Body of pancreas (tissue), 4 donors: ENCODE measurements around the gene OSBPL10. TPM values are rescaled to one million over a fixed set of nuclear protein-coding genes. Genes with fewer than 3 reads are reported as not detected.

ENCODE experiments used
- ATAC-seq: fragments of 150-250 bp; one replicate; pipeline ENCODE4 v1.9.1; 2016
- DNase-seq, 4 donors: peaks; one replicate each; pipeline ENCODE4 v3.0.0-alpha.2; 2019
- H3K27ac ChIP-seq, 4 donors: fragments of 200-600 bp; sonication (generic); 1 replicate in 3 of 4; 2 replicates in 1 of 4; pipeline versions ENCODE4 v1.5.1 to v1.6.1; 2016 to 2019; ENCODE audit warnings: mild to moderate bottlenecking in 1 of 4, mixed read lengths in 1 of 4, moderate library complexity in 1 of 4
- H3K27me3 ChIP-seq, 2 donors: fragments of 200-600 bp; sonication (generic); one replicate each; pipeline ENCODE4 v1.6.0; 2016; ENCODE audit warnings: mild to moderate bottlenecking in 1 of 2
- H3K36me3 ChIP-seq, 2 donors: fragments of 200-600 bp; sonication (generic); replicated peaks in 1 of 2; 2 replicates each; pipeline ENCODE4 v1.5.1; 2016; ENCODE audit warnings: low read depth in 2 of 2; ENCODE audit not compliant: insufficient read depth in 1 of 2
- H3K4me1 ChIP-seq: fragments of 200-600 bp; sonication (generic); one replicate; pipeline ENCODE4 v1.6.0; 2016
- H3K4me3 ChIP-seq, 2 donors: fragments of 200-600 bp; sonication (generic); 1 replicate in 1 of 2; 2 replicates in 1 of 2; pipeline ENCODE4 v1.5.1; 2016 to 2019
- H3K9me3 ChIP-seq, 3 donors: fragments of 200-600 bp; sonication (generic); 1 replicate in 2 of 3; 2 replicates in 1 of 3; pipeline ENCODE4 v1.5.1; 2016
- CTCF ChIP-seq, 7 experiments: fragments of 450-650 bp in 4 of 7; fragments of 200-600 bp in 3 of 7; sonication (generic) in 3 of 7; IDR thresholded peaks; one replicate each; pipeline ENCODE4 v1.5.1; 2016 to 2019; ENCODE audit warnings: antibody characterized with exemption in 7 of 7
- POLR2A ChIP-seq, 3 donors: fragments of 450-650 bp; IDR thresholded peaks; one replicate each; pipeline ENCODE4 v1.6.1; 2016; ENCODE audit warnings: antibody characterized with exemption in 3 of 3, mild to moderate bottlenecking in 2 of 3
- WGBS, 2 donors: methylation state at CpG; one replicate each; pipeline ENCODE4 v1.1.5; 2017; 5-methylcytosine and 5-hydroxymethylcytosine counted together
- intact Hi-C: fragments of 100-400 bp; cut with DNase I; formaldehyde crosslinking; loops from one replicate; pipeline ENCODE4 v1.15.1; 2023
- total RNA-seq, 2 donors: library from RNA; depleted of rRNA; stranded (reverse); fragments of >200 nt; gene quantifications; one replicate each; pipeline ENCODE4 v1.1.0, GENCODE V29; 2016

The OSBPL10 gene
- total RNA-seq, 2 donors from 2014 or later: 3.4 to 27.0 TPM

- intact Hi-C loops: no loop called here
- Histone ChIP-seq H3K4me3 (no peak overlapping the region), H3K27me3 (no peaks in the 10 kb centered on the region), H3K9me3 (no peaks in the 10 kb centered on the region), H3K36me3 (no peaks in the 10 kb centered on the region), H3K27ac (no peak overlapping the region), H3K4me1 (no peaks in the 10 kb centered on the region)
- TF ChIP-seq POLR2A (IDR thresholded peaks at IDR 0.05): no peak
- no peak for TF ChIP-seq CTCF (IDR thresholded peaks at IDR 0.05)
- ATAC-seq: no peak
- no peak for DNase-seq
- 83 to 93% methylated on average over 10 to 11 of the region's 11 CpGs for WGBS, 2 donors
Measured at GRCh38 chr3:31714495-31715280, 266.4 kb downstream of the OSBPL10 start.

GRCh38 chr3:31713816-31714215, 267.2 kb downstream of the OSBPL10 start:
- no peak overlapping the region for H3K4me3 ChIP-seq
- H3K27ac ChIP-seq: no peak overlapping the region
- WGBS, 2 donors: 75 to 88% methylated on average over 5 of the region's 5 CpGs
- TF ChIP-seq CTCF (IDR thresholded peaks at IDR 0.05) (no peak), POLR2A (IDR thresholded peaks at IDR 0.05) (no peak)
- H3K4me1 ChIP-seq: no peaks in the 10 kb centered on the region
- no peaks in the 10 kb centered on the region for H3K36me3 ChIP-seq
- no peaks in the 10 kb centered on the region for H3K27me3 ChIP-seq
- DNase-seq (no peak), ATAC-seq (no peak)
- intact Hi-C loops: no loop called here
- no peaks in the 10 kb centered on the region for H3K9me3 ChIP-seq

- ATAC-seq: peak; percentile 35
- Histone ChIP-seq H3K9me3 (no peaks in the 10 kb centered on the region), H3K27me3 (no peaks in the 10 kb centered on the region), H3K36me3 (no peaks in the 10 kb centered on the region), H3K4me1 (peaks cover under 1% of the 10 kb centered on the region), H3K27ac (no peak overlapping the region), H3K4me3 (no peak overlapping the region)
- intact Hi-C loops: no loop called here
- peak in 1 of 4 donors; percentile 31 for DNase-seq
- WGBS, 2 donors: 75 to 77% methylated on average over 5 to 6 of the region's 6 CpGs
- TF ChIP-seq POLR2A (IDR thresholded peaks at IDR 0.05): no peak
- no peak for TF ChIP-seq CTCF (IDR thresholded peaks at IDR 0.05)
Measured at GRCh38 chr3:31710123-31710803, 270.8 kb downstream of the OSBPL10 start.

- intact Hi-C loops: no loop called here
- no peaks in the 10 kb centered on the region for H3K27me3 ChIP-seq
- H3K27ac ChIP-seq: no peak overlapping the region
- no peak overlapping the region for H3K4me3 ChIP-seq
- ATAC-seq (no peak), DNase-seq (no peak)
- WGBS, 2 donors: 90 to 93% methylated on average over 4 of the region's 4 CpGs
- no peaks in the 10 kb centered on the region for H3K36me3 ChIP-seq
- peaks cover 8% of the 10 kb centered on the region for H3K4me1 ChIP-seq
- H3K9me3 ChIP-seq: no peaks in the 10 kb centered on the region
- TF ChIP-seq POLR2A (IDR thresholded peaks at IDR 0.05) (no peak), CTCF (IDR thresholded peaks at IDR 0.05) (no peak)
Measured at GRCh38 chr3:31709526-31709925, 271.5 kb downstream of the OSBPL10 start.
